Measurements from ENCODE around the gene DNMT3A. TPM values are rescaled to one million over a fixed set of nuclear protein-coding genes. Genes with fewer than 3 reads are reported as not detected.

The DNMT3A gene
- total RNA-seq, 1 experiment from 2014 or later, result 12.2 TPM

- intact Hi-C loops (cut with micrococcal nuclease), result no loop called here
- no peaks in the 10 kb centered on the region for H3K27me3 ChIP-seq (ENCODE audit: low read length)
- no peak overlapping the region for H3K9ac ChIP-seq (ENCODE audit: low read length)
- CTCF ChIA-PET, result interaction anchor here (1.6 kb wide), 1 partner anchor 14 kb away, joined by 6 read pairs; no protein-coding TSS in a partner anchor
- no peaks in the 10 kb centered on the region for H4K20me1 ChIP-seq (ENCODE audit: low read length)
- no peak overlapping the region for H3K4me2 ChIP-seq (ENCODE audit: low read length)
- H3K27ac ChIP-seq (ENCODE audit: low read length), result no peak overlapping the region
- H3K79me2 ChIP-seq (ENCODE audit: low read length), result no peaks in the 10 kb centered on the region
- no TSS peak for BruUV-seq (replicated peaks)
- POLR2A ChIA-PET (ENCODE audit: unreplicated experiment), result no interaction called here
- no peak for TF ChIP-seq EZH2 (IDR thresholded peaks at IDR 0.05; ENCODE audit: low read length, unreplicated experiment)
- TF ChIP-seq CTCF (conservative IDR thresholded peaks at IDR 0.05; ENCODE audit: low read depth, low read length), result no peak
- no peak for TF ChIP-seq EZH2phosphoT487 (IDR thresholded peaks at IDR 0.05; ENCODE audit: borderline replicate concordance, low read length)
- H3K9me2 ChIP-seq (replicated peaks; ENCODE audit: low read length), result no peaks in the 10 kb centered on the region
- DNase-seq, result no peak
- H3K36me3 ChIP-seq (ENCODE audit: low read depth, low read length), result no peaks in the 10 kb centered on the region
- H3K4me3 ChIP-seq (ENCODE audit: low read length), result no peak overlapping the region
- no peaks in the 10 kb centered on the region for H3K9me3 ChIP-seq (ENCODE audit: low read length)
- H2AFZ ChIP-seq (ENCODE audit: low read length), result no peak overlapping the region
- H3F3A ChIP-seq (ENCODE audit: low read length, unreplicated experiment), result no peaks in the 10 kb centered on the region
- no peak for ATAC-seq
- peaks cover 17% of the 10 kb centered on the region for H3K4me1 ChIP-seq (ENCODE audit: insufficient read depth, low read length)
Observed at GRCh38 chr2:25347846-25348245, 6.1 kb upstream of the DNMT3A start.

GRCh38 chr2:25347205-25347815, 5.6 kb upstream of the DNMT3A start:
- Histone ChIP-seq H3K4me3 (ENCODE audit: low read length) (no peak overlapping the region), H3K27me3 (ENCODE audit: low read length) (no peaks in the 10 kb centered on the region), H3K79me2 (ENCODE audit: low read length) (no peaks in the 10 kb centered on the region), H3K9me3 (ENCODE audit: low read length) (no peaks in the 10 kb centered on the region), H3F3A (ENCODE audit: low read length, unreplicated experiment) (no peaks in the 10 kb centered on the region), H3K36me3 (ENCODE audit: low read depth, low read length) (no peaks in the 10 kb centered on the region), H3K4me2 (ENCODE audit: low read length) (no peak overlapping the region), H3K9ac (ENCODE audit: low read length) (no peak overlapping the region), H3K9me2 (replicated peaks; ENCODE audit: low read length) (no peaks in the 10 kb centered on the region), H3K4me1 (ENCODE audit: insufficient read depth, low read length) (peaks cover 21% of the 10 kb centered on the region), H3K27ac (ENCODE audit: low read length) (no peak overlapping the region), H2AFZ (ENCODE audit: low read length) (no peak overlapping the region), H4K20me1 (ENCODE audit: low read length) (no peaks in the 10 kb centered on the region)
- BruUV-seq (replicated peaks), result no TSS peak
- CTCF ChIA-PET, result interaction anchor here (1.6 kb wide), 1 partner anchor 15 kb away, joined by 6 read pairs; no protein-coding TSS in a partner anchor
- DNase-seq, result peak; percentile 59
- POLR2A ChIA-PET (ENCODE audit: unreplicated experiment), result no interaction called here
- ATAC-seq, result peak; percentile 68
- intact Hi-C loops (cut with micrococcal nuclease), result no loop called here
- TF ChIP-seq EZH2 (IDR thresholded peaks at IDR 0.05; ENCODE audit: low read length, unreplicated experiment) (no peak), EZH2phosphoT487 (IDR thresholded peaks at IDR 0.05; ENCODE audit: borderline replicate concordance, low read length) (no peak), CTCF (conservative IDR thresholded peaks at IDR 0.05; ENCODE audit: low read depth, low read length) (no peak)

- POLR2A ChIA-PET (ENCODE audit: unreplicated experiment), result no interaction called here
- Histone ChIP-seq H3K9me2 (replicated peaks; ENCODE audit: low read length) (no peaks in the 10 kb centered on the region), H3K36me3 (ENCODE audit: low read depth, low read length) (no peaks in the 10 kb centered on the region), H2AFZ (ENCODE audit: low read length) (no peak overlapping the region), H3K27me3 (ENCODE audit: low read length) (no peaks in the 10 kb centered on the region), H3F3A (ENCODE audit: low read length, unreplicated experiment) (no peaks in the 10 kb centered on the region), H3K9me3 (ENCODE audit: low read length) (no peaks in the 10 kb centered on the region), H4K20me1 (ENCODE audit: low read length) (no peaks in the 10 kb centered on the region), H3K79me2 (ENCODE audit: low read length) (no peaks in the 10 kb centered on the region), H3K27ac (ENCODE audit: low read length) (no peak overlapping the region), H3K9ac (ENCODE audit: low read length) (no peak overlapping the region), H3K4me2 (ENCODE audit: low read length) (no peak overlapping the region), H3K4me1 (ENCODE audit: insufficient read depth, low read length) (peaks cover 13% of the 10 kb centered on the region; the same call in 1 of the 2 replicates), H3K4me3 (ENCODE audit: low read length) (no peak overlapping the region)
- CTCF ChIA-PET, result no interaction called here
- DNase-seq (no peak), ATAC-seq (no peak)
- intact Hi-C loops (cut with micrococcal nuclease), result no loop called here
- BruUV-seq (replicated peaks), result no TSS peak
- TF ChIP-seq CTCF (conservative IDR thresholded peaks at IDR 0.05; ENCODE audit: low read depth, low read length) (no peak), EZH2 (IDR thresholded peaks at IDR 0.05; ENCODE audit: low read length, unreplicated experiment) (no peak), EZH2phosphoT487 (IDR thresholded peaks at IDR 0.05; ENCODE audit: borderline replicate concordance, low read length) (no peak)
Observed at GRCh38 chr2:25343187-25343825, 1.6 kb upstream of the DNMT3A start.

All from PC-3 (cell line).